K562 (cell line): Measurements from ENCODE around the gene MECR. TPM values are rescaled to one million over a fixed set of nuclear protein-coding genes. Genes with fewer than 3 reads are reported as not detected.

Experiments used
- BRF1 ChIP-seq: IDR thresholded peaks from 3 replicates; pipeline ENCODE4 v1.6.1; 2011; ENCODE audit warnings: borderline replicate concordance, mild to moderate bottlenecking; ENCODE audit not compliant: insufficient read length; ENCODE audit errors: extremely low read depth
- CHD7 ChIP-seq: fragments of 200-600 bp; sonication (generic); IDR thresholded peaks from one replicate; pipeline ENCODE4 v1.6.1; 2012; ENCODE audit warnings: mild to moderate bottlenecking, low read depth, low read length, inconsistent platforms
- FOXM1 ChIP-seq, 2 experiments: fragments of 450-650 bp in 1 of 2; sonication (generic) in 1 of 2; formaldehyde crosslinking in 1 of 2; IDR thresholded peaks; 2 replicates each; pipeline versions ENCODE4 v1.6.1 to v1.9.0; 2017 to 2022; ENCODE audit warnings: low read depth in 2 of 2, mild to moderate bottlenecking in 2 of 2, missing genetic modification reagents in 1 of 2, moderate library complexity in 1 of 2
- FOXO4 ChIP-seq: fragments of 450-650 bp; formaldehyde crosslinking; IDR thresholded peaks from 2 replicates; pipeline ENCODE4 v1.4.0; 2020; ENCODE audit warnings: mild to moderate bottlenecking, moderate library complexity
- JUNB ChIP-seq: fragments of 450-650 bp; formaldehyde crosslinking; conservative IDR thresholded peaks from 2 replicates; pipeline ENCODE4 v1.4.0; 2020; ENCODE audit warnings: mild to moderate bottlenecking
- NELFE ChIP-seq: IDR thresholded peaks from 2 replicates; pipeline ENCODE4 v1.6.1; 2011; ENCODE audit warnings: mild to moderate bottlenecking; ENCODE audit not compliant: insufficient read depth, insufficient read length
- NONO ChIP-seq, 2 experiments: fragments of 200-400 bp in 1 of 2; fragments of 450-650 bp in 1 of 2; formaldehyde crosslinking in 1 of 2; IDR thresholded peaks; 2 replicates each; pipeline ENCODE4 v1.6.1; 2017; ENCODE audit warnings: low read depth in 2 of 2, mild to moderate bottlenecking in 2 of 2, moderate library complexity in 2 of 2, low read length in 1 of 2
- NRF1 ChIP-seq, 2 experiments: fragments of 450-650 bp; IDR thresholded peaks in 1 of 2; conservative IDR thresholded peaks in 1 of 2; 2 replicates each; pipeline ENCODE4 v1.6.1; 2014; ENCODE audit warnings: mild to moderate bottlenecking in 2 of 2
- PCBP2 ChIP-seq: fragments of 200-400 bp; formaldehyde crosslinking; IDR thresholded peaks from 2 replicates; pipeline ENCODE4 v1.6.1; 2018; ENCODE audit warnings: low read length, low read depth, mild to moderate bottlenecking, moderate library complexity; ENCODE audit not compliant: poor library complexity, severe bottlenecking
- RBM14 ChIP-seq: fragments of 200-400 bp; formaldehyde crosslinking; IDR thresholded peaks from 2 replicates; pipeline ENCODE4 v1.6.1; 2018; ENCODE audit warnings: low read depth, mild to moderate bottlenecking, low read length, moderate library complexity, borderline replicate concordance; ENCODE audit not compliant: insufficient read depth
- TAF7 ChIP-seq: fragments of 450-650 bp; IDR thresholded peaks from 2 replicates; pipeline ENCODE4 v1.6.1; 2016; ENCODE audit warnings: missing genetic modification characterization, missing compliant biosample characterization
- TEAD2 ChIP-seq: fragments of 450-650 bp; IDR thresholded peaks from 2 replicates; pipeline ENCODE4 v1.6.1; 2016; ENCODE audit warnings: missing genetic modification characterization, control low read depth, missing compliant biosample characterization
- ZKSCAN1 ChIP-seq: fragments of 150-350 bp; IDR thresholded peaks from 2 replicates; pipeline ENCODE4 v1.6.1; 2016; ENCODE audit warnings: low read depth, low read length
- ZNF12 ChIP-seq: sonication (generic); formaldehyde crosslinking; IDR thresholded peaks from 2 replicates; pipeline ENCODE4 v1.4.0; 2020; ENCODE audit warnings: mild to moderate bottlenecking, missing genetic modification reagents
- polyA plus RNA-seq, 8 experiments: library from polyadenylated mRNA; depleted of rRNA in 4 of 8; stranded (reverse) in 5 of 8; unstranded in 3 of 8; fragments of >200 nt; fragmentation: Nextera tagmentation in 2 of 8; fragmentation: Illumina TruSeq in 1 of 8; extraction: Ambion mirVana in 2 of 8; extraction: Trizol in 1 of 8; gene quantifications; 2 replicates each; pipeline versions ENCODE4 v1.2.1 to v1.2.3, GENCODE V29; 2011 to 2014; ENCODE audit warnings: inconsistent platforms in 1 of 8, missing spikeins in 1 of 8
- total RNA-seq, 7 experiments: library from RNA; depleted of rRNA in 6 of 7; stranded (reverse); fragments of >200 nt in 6 of 7; fragmentation: Illumina TruSeq in 2 of 7; extraction: Trizol in 2 of 7; gene quantifications; 2 replicates each; pipeline versions ENCODE4 v1.2.1 to v1.2.3, GENCODE V29; 2011 to 2021; ENCODE audit warnings: low replicate concordance in 1 of 7

Gene MECR
- total and polyA plus RNA-seq, 9 of the 15 experiments (the other 6 are each of a cell fraction or from before 2014, with no cell fraction given) = 10.4 to 58.6 (median 42.9) TPM

- TF ChIP-seq RBM14 (no peak), NELFE (no peak), FOXO4 (CRISPR knock-in tag) (no peak; the same call in 1 of the 2 replicates), BRF1 (no peak), FOXM1 (IDR thresholded peaks at IDR 0.05; ENCODE audit: low read depth) (no peak), FOXM1 (CRISPR knock-in tag; IDR thresholded peaks at IDR 0.05; ENCODE audit: low read depth) (peak; percentile 97), NRF1 (conservative IDR thresholded peaks at IDR 0.05 in 1 of 2, IDR thresholded peaks at IDR 0.05 in 1 of 2) (peak; percentile 98), TEAD2 (tag) (no peak), PCBP2 (no peak), ZNF12 (CRISPR knock-in tag) (peak; percentile 70; the same call in 1 of the 2 replicates), NONO (IDR thresholded peaks at IDR 0.05; ENCODE audit: low read depth in 2 of 2, low read length in 1 of 2) (peak; percentile 55 to 79), ZKSCAN1 (peak; percentile 46; the same call in 1 of the 2 replicates), JUNB (CRISPR knock-in tag) (no peak), TAF7 (tag) (peak; percentile 92), CHD7 (no peak)
Measured at GRCh38 chr1:29181413-29182225, 49.1 kb downstream of the MECR start, which contains the start of gene SRSF4 (continued).
